Body of pancreas (tissue), 4 donors: Measurements from ENCODE around the gene MISP.

Experiments used
- CTCF ChIP-seq, 7 experiments: fragments of 450-650 bp in 4 of 7; fragments of 200-600 bp in 3 of 7; sonication (generic) in 3 of 7; IDR thresholded peaks; one replicate each; pipeline ENCODE4 v1.5.1; 2016 to 2019; ENCODE audit warnings: antibody characterized with exemption in 7 of 7
- POLR2A ChIP-seq, 3 donors: fragments of 450-650 bp; IDR thresholded peaks; one replicate each; pipeline ENCODE4 v1.6.1; 2016; ENCODE audit warnings: antibody characterized with exemption in 3 of 3, mild to moderate bottlenecking in 2 of 3

- TF ChIP-seq POLR2A (IDR thresholded peaks at IDR 0.05) (no peak), CTCF (IDR thresholded peaks at IDR 0.05) (no peak)
Measured at GRCh38 chr19:763869-764268, 13.0 kb downstream of the MISP start.
